Lung (tissue), 12 donors: ENCODE data around the gene MSI1. TPM values are rescaled to one million over a fixed set of nuclear protein-coding genes. Genes with fewer than 3 reads are reported as not detected.
"Not testable (repeated sequence)": the region's sequence is repeated elsewhere in the genome, so short reads cannot be mapped to it uniquely, and the experiment has no call there.

Experiments used
- ATAC-seq: fragments of 200-7000 bp; cut with Tn5 transposase; one replicate; pipeline ENCODE4 v1.9.1; 2020; ENCODE audit warnings: moderate number of reproducible peaks; ENCODE audit not compliant: insufficient read depth, low FRiP score
- DNase-seq, 3 donors: peaks; one replicate each; pipeline ENCODE4 v3.0.0-alpha.2; 2013 to 2017
- H3K27ac ChIP-seq, 2 donors: one replicate each; pipeline ENCODE4 v1.5.1; 2013; ENCODE audit warnings: mild to moderate bottlenecking in 2 of 2, moderate library complexity in 2 of 2, control low read depth in 1 of 2, inconsistent platforms in 1 of 2, low read depth in 1 of 2, low read length in 1 of 2
- H3K27me3 ChIP-seq, 3 donors: one replicate each; pipeline ENCODE4 v1.5.1; 2013; ENCODE audit warnings: low read length in 2 of 3; ENCODE audit not compliant: control insufficient read depth in 3 of 3, insufficient read depth in 3 of 3
- H3K36me3 ChIP-seq, 4 donors: one replicate each; pipeline ENCODE4 v1.5.1; 2013; ENCODE audit warnings: low read length in 4 of 4, mild to moderate bottlenecking in 1 of 4, moderate library complexity in 1 of 4; ENCODE audit not compliant: control insufficient read depth in 4 of 4, insufficient read depth in 4 of 4
- H3K4me1 ChIP-seq, 5 donors: one replicate each; pipeline ENCODE4 v1.5.1; 2013; ENCODE audit warnings: low read length in 5 of 5, mild to moderate bottlenecking in 2 of 5, moderate library complexity in 1 of 5; ENCODE audit not compliant: control insufficient read depth in 5 of 5, insufficient read depth in 5 of 5
- H3K4me3 ChIP-seq: one replicate; pipeline ENCODE4 v1.5.1; 2013; ENCODE audit warnings: mild to moderate bottlenecking, control low read depth, moderate library complexity
- H3K9ac ChIP-seq, 2 donors: one replicate each; pipeline ENCODE4 v1.5.1; 2013; ENCODE audit warnings: low read length in 2 of 2, control low read depth in 1 of 2; ENCODE audit not compliant: insufficient read depth in 1 of 2
- H3K9me3 ChIP-seq, 4 donors: one replicate each; pipeline ENCODE4 v1.5.1; 2013; ENCODE audit warnings: low read length in 3 of 4, mild to moderate bottlenecking in 1 of 4, moderate library complexity in 1 of 4; ENCODE audit not compliant: control insufficient read depth in 4 of 4, insufficient read depth in 3 of 4
- CTCF ChIP-seq: IDR thresholded peaks from 2 replicates; pipeline ENCODE4 v1.5.1; 2012; ENCODE audit warnings: mild to moderate bottlenecking; ENCODE audit errors: control extremely low read depth, extremely low read depth
- whole genome bisulfite sequencing, 2 donors: extraction: QIAGEN DNeasy Blood & Tissue Kit; methylation state at CpG; one replicate each; pipeline ENCODE4 v1.1.7; 2013; 5-methylcytosine and 5-hydroxymethylcytosine counted together
- polyA plus RNA-seq, 2 donors: library from polyadenylated mRNA; stranded (reverse); fragments of 200-250 nt; gene quantifications; one replicate each; pipeline ENCODE4 v1.2.1, GENCODE V29; 2013
- total RNA-seq, 2 donors: library from RNA; depleted of rRNA in 1 of 2; stranded (reverse); fragments of >200 nt in 1 of 2; gene quantifications; one replicate each; pipeline ENCODE4 v1.2.1, GENCODE V29; 2014 to 2021
- donor health status: control.
- donor health status: control.
- donor health status: Bipolar disorder and iron deficiency.
- donor health status: healthy.
- donor health status: DM: yes; HTN: yes; CAD: no.

Gene MSI1
- total and polyA plus RNA-seq, 4 donors: 0.18 to 3.5 (median 0.58) TPM

GRCh38 chr12:120335447-120335846 lies 33.5 kb downstream of the MSI1 start:
- H3K9me3 ChIP-seq, ATAC-seq, H3K4me1 ChIP-seq, H3K27ac ChIP-seq, H3K9ac ChIP-seq, H3K27me3 ChIP-seq, H3K4me3 ChIP-seq, H3K36me3 ChIP-seq: not testable (repeated sequence)
- peak; percentile 36 to 53 (median 38) for DNase-seq
- WGBS, 2 donors: 17 to 23% methylated on average over 12 of the region's 12 CpGs
- TF ChIP-seq CTCF: peak; percentile 33

GRCh38 chr12:120332523-120332922 lies 36.4 kb downstream of the MSI1 start:
- Histone ChIP-seq H3K9ac (no peak overlapping the region), H3K27me3 (no peaks in the 10 kb centered on the region), H3K9me3 (peaks cover 0 to 2% (median under 1%) of the 10 kb centered on the region in 4 donors), H3K36me3 (no peaks in the 10 kb centered on the region), H3K4me3 (no peak overlapping the region), H3K4me1 (no peaks in the 10 kb centered on the region), H3K27ac (no peak overlapping the region)
- TF ChIP-seq CTCF: no peak
- ATAC-seq (no peak), DNase-seq (no peak)
- 84 to 89% methylated on average over 6 to 7 of the region's 7 CpGs for WGBS, 2 donors

- Histone ChIP-seq H3K9ac (no peak overlapping the region), H3K9me3 (peaks cover 0 to 2% (median 0%) of the 10 kb centered on the region in 4 donors), H3K4me3 (no peak overlapping the region), H3K27me3 (no peaks in the 10 kb centered on the region), H3K27ac (no peak overlapping the region), H3K4me1 (no peaks in the 10 kb centered on the region), H3K36me3 (no peaks in the 10 kb centered on the region)
- WGBS, 2 donors: 85 to 86% methylated on average over 5 of the region's 5 CpGs
- no peak for TF ChIP-seq CTCF
- DNase-seq (no peak), ATAC-seq (no peak)
These were observed 36.9 kb downstream of the MSI1 start for GRCh38 chr12:120332041-120332440.

- H3K9ac ChIP-seq: no peak overlapping the region
- no peaks in the 10 kb centered on the region for H3K27me3 ChIP-seq
- no peak for ATAC-seq
- no peak for TF ChIP-seq CTCF
- no peak overlapping the region for H3K4me3 ChIP-seq
- no peak for DNase-seq
- peaks cover 0 to 2% (median 0%) of the 10 kb centered on the region in 4 donors for H3K9me3 ChIP-seq
- H3K27ac ChIP-seq: no peak overlapping the region
- H3K4me1 ChIP-seq: no peaks in the 10 kb centered on the region
- WGBS, 2 donors: 66 to 70% methylated on average over 3 of the region's 3 CpGs
- H3K36me3 ChIP-seq: no peaks in the 10 kb centered on the region
These were observed 37.6 kb downstream of the MSI1 start for GRCh38 chr12:120331390-120331789.
